Retinal pigment epithelial cell (primary cell): ENCODE results near the gene HPCAL1.

ENCODE experiments used
- DNase-seq: peaks from one replicate; pipeline ENCODE4 v3.0.0-alpha.2; 2010; ENCODE audit warnings: low read depth
- H3K4me3 ChIP-seq: 2 replicates; pipeline ENCODE4 v1.5.1; 2011; ENCODE audit warnings: mild to moderate bottlenecking, low read length, control low read depth, moderate library complexity
- TF ChIP-seq, protein P1 (sequence below): conservative IDR thresholded peaks from 2 replicates; pipeline ENCODE4 v1.5.1; 2011; ENCODE audit warnings: low read depth, low read length, control low read depth, inconsistent platforms

Gene HPCAL1

GRCh38 chr2:10335046-10335840 is 32.5 kb downstream of the HPCAL1 start:
- H3K4me3 ChIP-seq = no peak overlapping the region
- no peak for DNase-seq
- TF ChIP-seq, protein P1, sequence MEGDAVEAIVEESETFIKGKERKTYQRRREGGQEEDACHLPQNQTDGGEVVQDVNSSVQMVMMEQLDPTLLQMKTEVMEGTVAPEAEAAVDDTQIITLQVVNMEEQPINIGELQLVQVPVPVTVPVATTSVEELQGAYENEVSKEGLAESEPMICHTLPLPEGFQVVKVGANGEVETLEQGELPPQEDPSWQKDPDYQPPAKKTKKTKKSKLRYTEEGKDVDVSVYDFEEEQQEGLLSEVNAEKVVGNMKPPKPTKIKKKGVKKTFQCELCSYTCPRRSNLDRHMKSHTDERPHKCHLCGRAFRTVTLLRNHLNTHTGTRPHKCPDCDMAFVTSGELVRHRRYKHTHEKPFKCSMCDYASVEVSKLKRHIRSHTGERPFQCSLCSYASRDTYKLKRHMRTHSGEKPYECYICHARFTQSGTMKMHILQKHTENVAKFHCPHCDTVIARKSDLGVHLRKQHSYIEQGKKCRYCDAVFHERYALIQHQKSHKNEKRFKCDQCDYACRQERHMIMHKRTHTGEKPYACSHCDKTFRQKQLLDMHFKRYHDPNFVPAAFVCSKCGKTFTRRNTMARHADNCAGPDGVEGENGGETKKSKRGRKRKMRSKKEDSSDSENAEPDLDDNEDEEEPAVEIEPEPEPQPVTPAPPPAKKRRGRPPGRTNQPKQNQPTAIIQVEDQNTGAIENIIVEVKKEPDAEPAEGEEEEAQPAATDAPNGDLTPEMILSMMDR = no peak

DNA sequence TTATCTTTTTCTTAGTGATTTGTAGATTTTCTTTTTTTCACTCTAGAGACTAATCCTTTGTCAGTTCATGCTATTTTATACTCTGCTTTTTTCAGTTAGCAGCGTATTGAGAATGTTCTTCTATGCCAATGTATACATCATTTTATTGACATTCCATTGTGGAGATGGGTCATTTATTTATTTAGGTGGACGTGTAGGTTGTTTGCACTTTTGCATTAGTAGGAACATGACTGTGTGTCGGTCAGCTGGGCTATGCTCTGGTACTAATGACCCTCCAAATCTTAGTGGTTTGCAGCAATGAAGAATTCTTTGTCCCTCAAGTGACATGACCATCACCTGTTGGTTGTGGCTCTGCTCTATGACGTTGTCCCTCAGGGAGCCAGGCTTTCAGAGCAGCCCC is 33.6 kb downstream of the HPCAL1 start:
- H3K4me3 ChIP-seq = no peak overlapping the region
- TF ChIP-seq, protein P1 = no peak
- no peak for DNase-seq

GRCh38 chr2:10337449-10338269 is 35.0 kb downstream of the HPCAL1 start:
- no peak overlapping the region for H3K4me3 ChIP-seq
- DNase-seq = no peak
- TF ChIP-seq, protein P1 = no peak

GRCh38 chr2:10338270-10339188 is 35.8 kb downstream of the HPCAL1 start:
- no peak overlapping the region for H3K4me3 ChIP-seq
- no peak for DNase-seq
- TF ChIP-seq, protein P1 = no peak

DNA sequence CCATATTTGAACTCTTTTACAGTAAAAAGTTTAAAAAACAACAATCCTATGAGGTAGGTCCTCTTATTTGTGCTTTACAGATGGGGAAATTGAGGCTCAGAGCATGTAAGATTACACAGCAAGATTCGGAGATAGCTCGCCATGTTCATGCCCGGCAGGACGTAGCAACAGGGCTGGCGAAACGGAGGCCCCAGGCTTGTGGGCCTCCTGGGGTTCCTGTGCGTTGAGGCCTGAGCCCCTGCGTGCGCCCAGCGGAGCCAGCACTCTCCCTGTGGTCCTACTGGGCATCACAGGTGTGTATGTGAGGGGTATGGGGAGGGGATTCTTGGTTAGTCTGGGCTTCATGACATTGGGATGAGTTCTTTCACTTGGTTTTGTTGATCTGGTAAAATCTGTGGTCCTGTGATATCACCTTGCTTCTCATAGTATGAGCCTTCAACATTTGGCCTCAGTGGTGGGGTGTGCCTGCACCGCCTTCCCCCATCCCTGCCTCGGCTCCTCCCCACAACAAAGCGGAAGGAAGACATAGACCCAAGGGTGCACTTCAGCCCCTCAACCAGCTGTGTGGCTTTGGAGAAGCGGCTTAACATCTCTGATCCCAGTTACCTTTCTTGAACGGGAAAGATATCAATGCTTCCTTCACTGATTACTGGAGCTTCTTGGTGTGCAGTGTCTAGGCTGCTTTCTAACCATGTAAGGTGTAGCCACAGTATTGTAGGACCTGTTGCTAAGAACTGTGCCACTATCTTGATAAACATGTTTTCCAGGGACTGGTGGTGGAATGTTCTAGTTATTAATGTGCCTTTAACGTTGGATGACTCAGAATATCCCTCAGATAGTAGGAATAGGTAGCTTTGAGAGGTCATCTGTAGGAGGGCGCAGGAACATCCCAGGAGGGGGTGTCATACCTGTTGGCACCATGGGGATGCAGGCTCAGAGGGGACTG is 37.2 kb downstream of the HPCAL1 start:
- no peak for DNase-seq
- TF ChIP-seq, protein P1 = no peak

GRCh38 chr2:10340593-10340975 is 37.9 kb downstream of the HPCAL1 start:
- H3K4me3 ChIP-seq = no peak overlapping the region
- TF ChIP-seq, protein P1 = no peak
- no peak for DNase-seq

More for the DNA sequence above, 37.2 kb downstream of the HPCAL1 start:
- H3K4me3 ChIP-seq = no peak overlapping the region
